ENCODE data around the gene FHOD3.

The FHOD3 gene

GRCh38 chr18:36630917-36631316 lies 333.4 kb downstream of the FHOD3 start:
- no peak for DNase-seq (ENCODE audit: low read depth)

- no peak for DNase-seq (ENCODE audit: low read depth)
Measured at GRCh38 chr18:36633961-36634412, 336.5 kb downstream of the FHOD3 start.

- DNase-seq (ENCODE audit: low read depth), result no peak
Measured at GRCh38 chr18:36634573-36635216, 337.2 kb downstream of the FHOD3 start.

- DNase-seq (ENCODE audit: low read depth), result no peak
Measured at GRCh38 chr18:36635414-36636096, 338.0 kb downstream of the FHOD3 start.

GRCh38 chr18:36636237-36636817 lies 338.8 kb downstream of the FHOD3 start:
- no peak for DNase-seq (ENCODE audit: low read depth)

- no peak for DNase-seq (ENCODE audit: low read depth)
Measured at GRCh38 chr18:36638224-36638623, 340.7 kb downstream of the FHOD3 start.

- no peak for DNase-seq (ENCODE audit: low read depth)
Measured at GRCh38 chr18:36640021-36640952, 342.8 kb downstream of the FHOD3 start.

- no peak for DNase-seq (ENCODE audit: low read depth)
Measured at GRCh38 chr18:36643061-36643460, 345.5 kb downstream of the FHOD3 start.

GRCh38 chr18:36648803-36649202 lies 351.3 kb downstream of the FHOD3 start:
- no peak for DNase-seq (ENCODE audit: low read depth)

- DNase-seq (ENCODE audit: low read depth), result no peak
Measured at GRCh38 chr18:36649205-36649604, 351.7 kb downstream of the FHOD3 start.

- DNase-seq (ENCODE audit: low read depth), result no peak
Measured at GRCh38 chr18:36650266-36650665, 352.8 kb downstream of the FHOD3 start.

- DNase-seq (ENCODE audit: low read depth), result no peak
Measured at GRCh38 chr18:36650906-36651305, 353.4 kb downstream of the FHOD3 start.

GRCh38 chr18:36652503-36652902 lies 355.0 kb downstream of the FHOD3 start:
- DNase-seq (ENCODE audit: low read depth), result no peak

- DNase-seq (ENCODE audit: low read depth), result no peak
Measured at GRCh38 chr18:36653141-36653869, 355.8 kb downstream of the FHOD3 start.

GRCh38 chr18:36653870-36654269 lies 356.4 kb downstream of the FHOD3 start:
- DNase-seq (ENCODE audit: low read depth), result no peak

GRCh38 chr18:36655074-36655473 lies 357.6 kb downstream of the FHOD3 start:
- no peak for DNase-seq (ENCODE audit: low read depth)

GRCh38 chr18:36655930-36656329 lies 358.4 kb downstream of the FHOD3 start:
- DNase-seq (ENCODE audit: low read depth), result no peak

GRCh38 chr18:36658611-36659010 lies 361.1 kb downstream of the FHOD3 start:
- no peak for DNase-seq (ENCODE audit: low read depth)

- DNase-seq (ENCODE audit: low read depth), result no peak
Measured at GRCh38 chr18:36660311-36660710, 362.8 kb downstream of the FHOD3 start.

- no peak for DNase-seq (ENCODE audit: low read depth)
Measured at GRCh38 chr18:36661999-36662398, 364.5 kb downstream of the FHOD3 start.

- DNase-seq (ENCODE audit: low read depth), result no peak
Measured at GRCh38 chr18:36663312-36663711, 365.8 kb downstream of the FHOD3 start.

- DNase-seq (ENCODE audit: low read depth), result no peak
Measured at GRCh38 chr18:36665952-36666351, 368.4 kb downstream of the FHOD3 start.
